Cardiac fibroblast (primary cell): ENCODE results near the gene NXT1.
A peak's percentile ranks its signal among the peaks of the same experiment; 100 is the strongest.

ENCODE experiments used
- DNase-seq, 2 donors: peaks; one replicate each; pipeline versions ENCODE4 v3.0.0 to v3.0.0-alpha.2; 2010; ENCODE audit warnings: low read depth in 2 of 2
- H3K4me3 ChIP-seq, 2 donors: replicated peaks in 1 of 2; 1 replicate in 1 of 2; 2 replicates in 1 of 2; pipeline ENCODE4 v1.5.1; 2011; ENCODE audit warnings: low read depth in 2 of 2, low read length in 2 of 2, mild to moderate bottlenecking in 2 of 2, moderate library complexity in 1 of 2
- CTCF ChIP-seq: IDR thresholded peaks from one replicate; pipeline ENCODE4 v1.5.1; 2011; ENCODE audit warnings: low read depth, mild to moderate bottlenecking, low read length, inconsistent platforms

NXT1 gene

GRCh38 chr20:23350196-23350903, at the start of gene NXT1:
Gene NXT1, plus strand, starts transcription at chr20:23350791. Its CDS starts 3,251 bp downstream, at chr20:23354042.
- peak within 1 kb of the TSS; percentile 83 to 95 for H3K4me3 ChIP-seq
- DNase-seq, result peak; percentile 99
- no peak for TF ChIP-seq CTCF

DNA sequence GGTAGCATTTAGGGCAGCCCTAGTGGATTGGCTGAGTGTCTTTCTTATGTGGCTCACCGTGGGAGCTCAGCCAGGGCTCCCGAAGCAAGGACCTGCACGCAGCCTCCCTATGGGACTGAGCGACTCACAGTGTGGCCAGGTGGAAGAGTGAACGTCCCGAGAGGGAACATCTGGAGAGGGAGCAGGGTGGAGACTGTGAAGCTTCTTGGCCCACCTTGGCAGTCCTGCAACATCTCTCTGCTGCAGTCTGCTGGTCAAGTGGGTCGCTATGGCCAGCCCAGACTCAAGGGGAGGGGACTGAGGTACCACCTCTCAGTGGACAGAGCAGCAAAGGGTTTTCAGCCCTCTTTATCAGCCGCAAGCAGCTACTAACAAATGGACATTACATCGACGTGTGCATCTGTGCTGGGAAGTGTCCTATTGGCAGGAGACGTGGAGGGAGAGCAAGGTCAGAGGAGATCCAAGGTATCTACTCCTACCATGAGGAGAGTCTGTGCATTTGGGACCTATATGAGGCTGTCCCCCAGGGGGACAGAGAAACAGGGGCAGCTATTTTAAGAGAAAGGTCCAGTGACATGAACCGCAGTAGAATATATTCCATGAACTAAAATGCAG, 49.0 kb upstream of the NXT1 start:
- H3K4me3 ChIP-seq, result no peak overlapping the region
- no peak for TF ChIP-seq CTCF
- DNase-seq, result no peak

DNA sequence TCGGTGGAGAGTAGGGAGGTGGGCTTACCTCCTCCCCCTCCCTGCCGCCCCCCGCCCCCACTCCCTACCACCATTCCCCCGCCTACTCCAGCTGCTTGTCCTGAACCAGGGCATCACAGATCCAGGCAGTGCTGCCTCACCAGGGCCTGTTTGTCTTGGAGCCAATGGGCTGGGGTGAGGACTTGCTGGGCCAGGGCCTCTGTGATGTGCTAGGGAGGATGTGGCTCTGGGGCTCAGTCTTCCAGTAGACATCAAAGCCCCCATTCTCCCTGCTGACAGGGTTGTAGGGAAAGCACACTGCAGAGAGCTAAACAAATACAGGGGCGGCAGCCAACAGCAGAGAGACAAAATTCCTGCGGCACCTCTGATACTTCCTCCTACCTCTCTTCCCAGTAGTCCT, 48.2 kb upstream of the NXT1 start:
- no peak for TF ChIP-seq CTCF
- DNase-seq, result no peak
- no peak overlapping the region for H3K4me3 ChIP-seq

DNA sequence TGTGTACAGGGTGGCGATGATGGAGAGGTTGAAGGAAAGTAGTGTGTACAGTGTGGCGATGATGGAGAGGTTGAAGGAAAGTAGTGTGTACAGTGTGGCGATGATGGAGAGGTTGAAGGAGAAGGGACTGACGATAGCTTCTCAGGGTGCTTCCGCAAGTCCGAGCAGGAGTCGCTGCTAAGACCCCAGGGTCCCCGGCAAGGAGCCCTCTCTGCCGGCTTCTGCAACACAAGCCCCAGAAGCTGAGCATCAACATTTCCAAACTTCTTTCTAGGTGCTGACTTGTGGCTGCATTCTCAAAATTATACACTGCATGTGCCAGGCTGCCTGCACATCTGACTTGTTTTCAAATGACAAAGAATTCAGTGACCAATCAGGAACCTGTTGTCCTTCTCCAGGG, 47.8 kb upstream of the NXT1 start:
- no peak for TF ChIP-seq CTCF
- H3K4me3 ChIP-seq, result no peak overlapping the region
- DNase-seq, result no peak

- H3K4me3 ChIP-seq, result no peak overlapping the region
- no peak for TF ChIP-seq CTCF
- DNase-seq, result no peak
These were observed 47.1 kb upstream of the NXT1 start for GRCh38 chr20:23303325-23304102.

GRCh38 chr20:23304616-23305015, 46.0 kb upstream of the NXT1 start:
- no peak for DNase-seq
- H3K4me3 ChIP-seq, result no peak overlapping the region
- no peak for TF ChIP-seq CTCF
